ENCODE data around the gene TXNDC2.
A peak's percentile ranks its signal among the peaks of the same experiment; 100 is the strongest.

Gene TXNDC2

GRCh38 chr18:9914584-9915290, 29.0 kb downstream of the TXNDC2 start:
- peak; percentile 65 for DNase-seq

GRCh38 chr18:9915291-9916076, 29.7 kb downstream of the TXNDC2 start:
- no peak for DNase-seq

DNA sequence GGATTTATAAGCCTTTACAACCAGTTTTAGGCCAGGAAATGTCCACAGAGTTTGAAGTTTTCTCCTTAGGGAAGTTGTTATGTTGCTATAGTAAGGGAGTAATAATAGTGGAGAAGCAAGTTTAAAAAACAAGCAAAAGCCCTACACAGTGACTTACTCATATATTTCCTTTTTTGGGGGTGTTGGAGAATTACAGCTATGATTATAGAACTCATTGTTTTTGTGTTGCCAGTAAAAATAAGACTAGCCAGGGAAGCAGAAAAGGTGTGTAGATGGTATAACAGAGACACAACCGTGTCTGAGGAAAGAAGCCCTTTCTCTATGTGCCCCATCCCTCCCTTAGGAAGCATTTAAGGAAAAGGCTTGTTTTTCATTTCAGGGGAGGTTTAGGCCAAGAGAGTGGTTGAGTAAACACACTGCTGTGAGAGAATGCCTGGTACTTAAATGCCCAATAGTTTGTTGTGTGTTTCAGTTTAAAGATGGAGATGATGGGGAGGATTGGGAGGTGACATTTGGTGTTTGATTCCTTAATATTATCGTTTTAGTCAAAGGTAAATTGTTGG, 30.4 kb downstream of the TXNDC2 start:
- no peak for DNase-seq

DNA sequence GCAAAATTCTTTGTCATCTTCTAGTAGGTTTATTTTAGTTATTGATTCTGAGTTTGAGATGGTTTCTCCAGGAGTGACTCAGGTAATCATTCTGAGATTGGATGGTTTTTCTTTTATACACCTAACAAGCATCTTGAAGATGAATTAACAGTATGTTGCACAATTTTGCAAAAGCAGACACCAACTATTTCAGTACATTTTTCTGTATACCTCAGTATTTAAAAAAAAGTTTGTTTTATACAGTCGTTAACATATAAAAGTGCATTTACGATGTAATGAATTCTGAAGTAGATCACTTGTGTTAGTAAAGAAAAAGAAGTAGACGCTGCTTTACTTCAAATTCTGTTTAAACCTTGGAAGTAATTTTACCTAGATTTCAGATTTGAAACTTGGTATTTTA, 31.0 kb downstream of the TXNDC2 start:
- no peak for DNase-seq

DNA sequence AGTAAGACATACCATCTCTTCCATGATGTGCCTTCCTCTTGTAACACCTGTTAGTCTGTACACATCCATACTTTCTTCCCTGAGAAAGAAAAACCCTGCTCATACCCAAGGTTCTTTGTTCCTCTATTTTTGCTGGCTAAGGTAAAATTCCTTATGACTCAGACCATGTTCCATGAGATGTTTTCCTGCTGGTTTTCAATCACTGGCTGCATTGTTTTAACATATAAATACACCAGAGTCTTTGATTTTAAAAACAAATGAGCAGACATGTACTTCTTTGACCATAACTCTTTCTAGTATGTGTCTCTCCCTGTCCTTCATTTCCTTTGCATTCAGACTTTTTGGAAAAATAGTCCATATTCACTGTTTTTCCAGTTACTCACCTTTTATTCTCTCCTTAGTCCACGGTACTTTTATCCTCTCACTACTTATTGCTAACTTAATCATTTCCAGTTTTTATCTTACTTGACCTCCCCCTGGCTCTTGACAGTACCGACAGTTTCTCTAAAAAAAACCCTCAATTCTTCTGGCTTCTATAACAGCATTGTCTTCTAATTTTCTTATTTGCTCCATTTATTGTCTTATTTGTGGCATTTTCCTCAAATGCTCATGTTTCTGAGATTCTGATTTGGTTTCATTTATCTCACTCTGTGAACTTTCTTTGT, 32.4 kb downstream of the TXNDC2 start:
- peak; percentile 30 for DNase-seq

GRCh38 chr18:9919564-9920232, 33.9 kb downstream of the TXNDC2 start:
- no peak for DNase-seq

DNA sequence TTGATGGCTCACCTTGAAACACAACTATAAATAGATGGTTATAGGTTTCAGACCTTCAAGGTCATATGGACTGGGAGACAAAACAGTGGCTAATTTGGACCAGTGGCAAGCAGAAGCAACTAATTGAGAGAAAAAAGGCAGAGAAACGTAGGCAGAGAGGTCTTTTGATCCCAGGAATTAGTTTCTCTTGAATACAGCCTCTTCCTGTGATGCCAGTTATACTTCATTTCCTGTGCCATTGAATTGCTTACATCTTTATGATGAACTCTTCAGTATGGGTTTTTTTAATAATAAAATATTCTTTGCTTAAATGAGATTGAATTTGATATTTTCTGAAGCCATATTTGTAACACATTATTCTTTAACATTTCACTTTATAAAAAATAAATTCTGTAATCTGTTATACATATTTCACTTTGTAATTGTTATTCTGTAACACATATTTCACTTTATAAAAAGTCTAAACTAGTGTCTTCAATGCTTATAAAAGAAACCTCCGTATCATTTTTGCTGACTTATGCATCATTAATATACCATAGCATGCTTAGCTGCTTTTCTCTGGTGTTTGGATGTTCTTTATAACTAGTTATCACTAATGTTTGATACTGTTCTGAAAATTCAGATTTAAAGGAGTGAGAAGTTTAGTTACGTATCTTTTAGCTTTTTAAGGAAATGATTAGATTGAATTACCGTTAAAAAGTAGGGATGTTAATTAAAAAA, 37.0 kb downstream of the TXNDC2 start:
- no peak for DNase-seq

DNA sequence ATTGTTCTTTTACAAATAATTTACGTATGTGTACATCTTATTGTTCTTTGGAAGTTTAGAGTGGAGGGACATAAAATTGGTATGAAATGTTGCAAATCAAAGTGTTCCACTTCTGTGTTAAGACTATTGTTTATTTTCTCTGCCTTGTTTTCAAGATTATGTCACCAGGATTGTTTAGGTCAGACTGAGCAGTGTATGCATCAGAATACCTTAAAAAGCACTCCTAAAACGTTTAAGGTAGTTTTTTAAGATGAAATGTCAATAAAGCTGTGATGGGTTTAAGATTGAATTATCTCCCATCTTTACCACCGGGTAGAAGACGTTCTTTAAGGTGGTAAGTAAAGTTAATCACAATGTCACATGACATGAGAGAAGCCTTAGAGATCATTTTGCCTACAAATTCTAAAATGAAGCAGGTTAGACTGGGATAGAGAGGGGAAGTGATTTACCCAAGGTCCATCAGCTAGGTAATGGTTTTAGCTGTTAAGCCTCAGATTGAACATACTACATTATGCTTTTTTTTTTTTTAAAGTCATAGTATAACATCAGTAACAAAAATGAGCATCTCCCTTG, 38.7 kb downstream of the TXNDC2 start:
- DNase-seq, result no peak

DNA sequence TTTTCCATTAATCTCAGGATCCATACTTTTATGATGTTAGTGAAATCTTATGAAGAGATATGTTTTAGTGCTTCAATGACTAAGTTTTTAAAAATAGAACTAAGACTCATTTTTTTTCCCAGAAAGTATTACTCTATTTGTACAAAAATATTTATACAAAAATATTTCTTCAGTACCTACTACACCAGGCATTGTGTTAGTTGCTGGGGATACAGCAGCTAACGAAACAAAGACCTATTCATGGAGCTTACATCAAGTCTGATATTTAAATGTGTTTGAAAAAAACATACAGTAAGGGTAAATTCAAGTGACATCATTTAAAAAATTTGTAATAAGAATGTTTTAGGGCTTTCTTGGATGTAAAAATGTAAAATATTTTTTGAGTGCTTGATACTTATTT, 39.6 kb downstream of the TXNDC2 start:
- no peak for DNase-seq

DNA sequence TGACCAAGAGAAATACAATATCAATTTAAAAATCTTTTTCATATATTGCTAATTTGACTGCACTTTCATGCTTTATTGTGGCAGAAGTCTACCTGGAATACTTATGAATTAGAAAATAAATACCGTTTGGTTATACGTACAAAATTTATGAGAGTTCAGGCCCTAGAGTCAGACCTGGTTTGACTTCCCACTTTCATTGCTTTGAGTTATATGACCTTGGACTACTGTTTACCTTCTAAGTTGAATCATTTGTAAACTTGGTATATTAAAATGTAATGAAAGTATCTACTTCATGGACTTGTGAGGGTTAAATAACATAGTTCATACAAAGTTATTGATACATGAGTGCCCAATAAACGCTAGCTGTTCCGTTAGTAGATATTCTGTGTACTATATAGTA, 40.0 kb downstream of the TXNDC2 start:
- no peak for DNase-seq

DNA sequence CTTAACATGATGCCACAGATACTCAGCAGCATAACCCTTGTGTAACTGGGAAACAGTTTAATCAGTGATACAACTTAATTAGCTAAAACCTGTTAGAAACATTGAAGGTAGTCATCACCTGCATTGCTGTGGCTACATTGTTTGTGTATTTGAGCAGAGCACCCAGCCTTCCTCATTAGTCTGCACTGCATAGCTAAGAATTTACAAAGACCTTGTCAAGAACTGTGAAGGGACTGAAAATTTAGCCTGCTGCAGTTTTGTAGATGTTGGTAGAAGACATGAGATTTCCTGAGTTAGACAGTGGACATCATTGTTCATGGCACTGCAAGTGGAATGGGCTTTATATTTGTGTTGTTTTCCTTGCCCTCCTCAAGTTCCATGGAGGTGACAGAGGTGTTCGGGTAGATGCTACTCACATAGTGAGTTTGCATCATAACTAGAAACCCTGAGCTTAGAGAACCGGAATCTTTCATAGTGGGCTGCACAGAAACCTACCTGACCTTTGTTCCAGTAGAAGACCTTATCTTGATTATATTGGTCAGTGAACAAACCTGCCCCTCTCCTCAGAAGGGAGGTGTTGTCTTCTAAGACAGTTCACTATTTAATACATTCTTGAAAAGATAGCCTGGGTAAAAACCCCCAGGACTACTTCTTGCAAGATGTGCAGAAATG, 40.6 kb downstream of the TXNDC2 start:
- DNase-seq, result no peak

DNA sequence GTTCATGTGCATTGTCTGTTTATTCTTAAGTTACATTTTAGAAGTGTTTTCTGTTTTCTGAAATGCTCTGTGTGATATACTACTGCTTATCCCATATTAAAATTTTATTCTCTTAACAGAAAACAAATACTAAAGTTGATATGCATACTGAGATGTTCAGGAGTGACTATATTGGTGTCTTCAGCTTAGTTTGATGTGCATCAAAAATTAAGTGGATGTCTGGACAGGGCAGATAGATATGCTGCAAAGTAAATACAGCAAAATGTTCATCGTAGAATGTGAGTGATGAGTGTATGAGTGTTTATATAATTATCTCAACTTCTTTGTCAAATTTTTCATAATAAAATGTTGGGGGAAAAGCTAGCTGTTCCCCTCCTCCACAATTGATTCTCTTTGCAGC, 41.2 kb downstream of the TXNDC2 start:
- no peak for DNase-seq

GRCh38 chr18:9927392-9928063, 41.8 kb downstream of the TXNDC2 start:
- no peak for DNase-seq

DNA sequence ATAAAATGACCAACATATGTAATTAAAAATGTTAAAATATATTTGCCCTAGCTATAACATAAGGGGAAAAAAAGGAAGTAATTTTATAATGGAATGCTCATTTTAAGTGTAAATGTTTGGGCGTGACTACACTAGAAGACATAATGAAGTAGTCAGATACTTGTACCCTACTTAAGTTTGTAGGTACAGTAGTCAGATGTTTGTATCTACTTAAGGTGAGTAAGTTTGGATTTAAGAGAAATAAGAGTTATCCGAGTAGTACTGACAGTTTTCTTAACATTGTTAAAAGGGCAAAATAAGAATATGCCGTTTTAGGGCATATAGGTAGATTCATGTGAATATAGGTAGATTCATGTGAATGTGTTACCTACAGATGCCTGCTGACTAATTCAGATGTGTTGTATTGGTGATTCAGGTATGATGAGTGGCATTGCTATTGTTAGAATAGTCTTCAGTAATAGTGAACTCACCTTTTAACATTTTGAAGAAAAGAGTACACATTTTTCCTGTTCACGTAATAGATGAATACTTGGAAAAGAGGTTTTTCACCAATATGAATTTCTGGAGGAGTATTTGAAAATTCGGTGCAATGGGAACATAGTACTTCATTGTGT, 43.0 kb downstream of the TXNDC2 start:
- no peak for DNase-seq

- DNase-seq, result no peak
These were observed 44.6 kb downstream of the TXNDC2 start for GRCh38 chr18:9930299-9930884.

- no peak for DNase-seq
These were observed 45.4 kb downstream of the TXNDC2 start for GRCh38 chr18:9931146-9931545.

GRCh38 chr18:9931678-9932077, 45.9 kb downstream of the TXNDC2 start:
- DNase-seq, result no peak

DNA sequence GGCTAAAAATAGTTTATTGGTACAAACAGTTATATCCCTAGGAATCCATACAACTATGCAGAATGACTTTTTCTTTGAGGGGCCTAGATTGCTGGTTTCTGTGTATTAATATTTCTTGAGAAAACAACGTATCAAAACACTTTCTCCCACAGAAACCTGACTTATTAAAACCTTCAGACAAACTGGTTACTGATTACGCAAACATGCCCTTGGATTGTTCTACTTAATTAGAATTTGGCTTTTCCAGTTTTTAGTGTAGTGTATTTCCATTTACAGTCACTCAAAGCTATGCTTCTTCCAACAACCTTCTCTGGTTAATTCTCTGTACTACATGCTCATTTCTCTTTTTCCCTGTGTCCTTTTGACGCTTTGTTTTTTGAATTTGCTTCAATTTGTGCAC, 48.1 kb downstream of the TXNDC2 start:
- no peak for DNase-seq

- DNase-seq, result no peak
These were observed 48.5 kb downstream of the TXNDC2 start for GRCh38 chr18:9934274-9934673.

Data from fibroblast of upper back skin (primary cell).